ENCODE measurements around the gene NTF4.
A peak's percentile ranks its signal among the peaks of the same experiment; 100 is the strongest.

NTF4 gene

GRCh38 chr19:49064768-49065611 lies at the start of gene NTF4:
NTF4 (minus strand) TSS chr19:49064818; CDS start chr19:49061997, 2,821 bp downstream.
- H3K27ac ChIP-seq, result no peak within 1 kb of the TSS
- DNase-seq (ENCODE audit: low spot score), result no peak
- H3K4me3 ChIP-seq, result peak within 1 kb of the TSS; percentile 55
- TF ChIP-seq CTCF (IDR thresholded peaks at IDR 0.05), result no peak

GRCh38 chr19:49113762-49114629 lies 49.4 kb upstream of the NTF4 start, which contains the start of gene LIN7B:
LIN7B (plus strand) TSS chr19:49114370; CDS start chr19:49114405, 35 bp downstream.
- no peak for DNase-seq (ENCODE audit: low spot score)
- no peak for TF ChIP-seq CTCF (IDR thresholded peaks at IDR 0.05)

GRCh38 chr19:49111218-49111998 lies 46.8 kb upstream of the NTF4 start:
- DNase-seq (ENCODE audit: low spot score), result no peak
- no peak for TF ChIP-seq CTCF (IDR thresholded peaks at IDR 0.05)
- no peak overlapping the region for H3K4me3 ChIP-seq
- H3K27ac ChIP-seq, result no peak overlapping the region

More at GRCh38 chr19:49113762-49114629, 49.4 kb upstream of the NTF4 start, which contains the start of gene LIN7B:
- H3K27ac ChIP-seq, result peak within 1 kb of the TSS; percentile 89 to 91
- H3K4me3 ChIP-seq, result peak within 1 kb of the TSS; percentile 86

- Histone ChIP-seq H3K27ac (peak overlapping the region; percentile 50 to 67), H3K4me3 (no peak overlapping the region)
- no peak for TF ChIP-seq CTCF (IDR thresholded peaks at IDR 0.05)
- no peak for DNase-seq (ENCODE audit: low spot score)
Observed at GRCh38 chr19:49110567-49110966, 45.9 kb upstream of the NTF4 start.

GRCh38 chr19:49109569-49110233 lies 45.1 kb upstream of the NTF4 start:
- H3K4me3 ChIP-seq, result no peak overlapping the region
- no peak for TF ChIP-seq CTCF (IDR thresholded peaks at IDR 0.05)
- H3K27ac ChIP-seq, result peak overlapping the region; percentile 50 to 67
- DNase-seq (ENCODE audit: low spot score), result no peak

- no peak for DNase-seq (ENCODE audit: low spot score)
- no peak for TF ChIP-seq CTCF (IDR thresholded peaks at IDR 0.05)
- Histone ChIP-seq H3K27ac (no peak overlapping the region), H3K4me3 (no peak overlapping the region)
Observed at GRCh38 chr19:49109051-49109450, 44.4 kb upstream of the NTF4 start.

All from coronary artery (tissue), 2 donors.